ENCODE data around the gene HSD3B7.
A peak's percentile ranks its signal among the peaks of the same experiment; 100 is the strongest.

Gene HSD3B7

GRCh38 chr16:30967795-30968194 lies 17.2 kb upstream of the HSD3B7 start:
- H3K4me3 ChIP-seq (ENCODE audit: low read depth, low read length): no peak overlapping the region
- no peak for TF ChIP-seq CTCF (IDR thresholded peaks at IDR 0.05; ENCODE audit: low read depth, low read length)

GRCh38 chr16:30969246-30969842 lies 15.7 kb upstream of the HSD3B7 start:
- H3K4me3 ChIP-seq (ENCODE audit: low read depth, low read length): no peak overlapping the region
- TF ChIP-seq CTCF (IDR thresholded peaks at IDR 0.05; ENCODE audit: low read depth, low read length): no peak

GRCh38 chr16:30971298-30971697 lies 13.7 kb upstream of the HSD3B7 start:
- H3K4me3 ChIP-seq (ENCODE audit: low read depth, low read length): no peak overlapping the region
- no peak for TF ChIP-seq CTCF (IDR thresholded peaks at IDR 0.05; ENCODE audit: low read depth, low read length)

- no peak overlapping the region for H3K4me3 ChIP-seq (ENCODE audit: low read depth, low read length)
- TF ChIP-seq CTCF (IDR thresholded peaks at IDR 0.05; ENCODE audit: low read depth, low read length): peak; percentile 26; the same call in 1 of the 2 replicates
Measured at GRCh38 chr16:30972872-30973271, 12.1 kb upstream of the HSD3B7 start.

- TF ChIP-seq CTCF (IDR thresholded peaks at IDR 0.05; ENCODE audit: low read depth, low read length): no peak
Measured at GRCh38 chr16:30974348-30974747, 10.7 kb upstream of the HSD3B7 start.

GRCh38 chr16:30976486-30976885 lies 8.5 kb upstream of the HSD3B7 start:
- TF ChIP-seq CTCF (IDR thresholded peaks at IDR 0.05; ENCODE audit: low read depth, low read length): no peak
- no peak overlapping the region for H3K4me3 ChIP-seq (ENCODE audit: low read depth, low read length)

More at GRCh38 chr16:30974348-30974747, 10.7 kb upstream of the HSD3B7 start:
- no peak overlapping the region for H3K4me3 ChIP-seq (ENCODE audit: low read depth, low read length)

GRCh38 chr16:30977502-30977901 lies 7.5 kb upstream of the HSD3B7 start:
- TF ChIP-seq CTCF (IDR thresholded peaks at IDR 0.05; ENCODE audit: low read depth, low read length): peak; percentile 40
- no peak overlapping the region for H3K4me3 ChIP-seq (ENCODE audit: low read depth, low read length)

Data from WI38 (cell line).